CD4-positive, alpha-beta T cell treated with Interleukin-15 for 4 hours (primary cell): Measurements from ENCODE around the gene SCART1.
"Not testable (repeated sequence)": the region's sequence is repeated elsewhere in the genome, so short reads cannot be mapped to it uniquely, and the experiment has no call there.

Source experiments
- DNase-seq: peaks from one replicate; pipeline ENCODE4 v3.0.0-alpha.2; 2020; ENCODE audit warnings: low spot score

SCART1 gene

GRCh38 chr10:133453516-133454203, at the start of gene SCART1:
TSS of gene SCART1 (plus strand) at chr10:133453945. CDS start at chr10:133453998, 53 bp downstream.
- DNase-seq: peak; percentile 18

- DNase-seq: no peak
These were observed 48.5 kb upstream of the SCART1 start for GRCh38 chr10:133405272-133405671.

GRCh38 chr10:133405844-133406527, 47.8 kb upstream of the SCART1 start:
- no peak for DNase-seq

GRCh38 chr10:133411523-133412380, 42.0 kb upstream of the SCART1 start:
- DNase-seq: no peak

- no peak for DNase-seq
These were observed 41.4 kb upstream of the SCART1 start for GRCh38 chr10:133412381-133412711.

- DNase-seq: not testable (repeated sequence)
These were observed 39.3 kb upstream of the SCART1 start for GRCh38 chr10:133414401-133414800.

- no peak for DNase-seq
These were observed 38.0 kb upstream of the SCART1 start for GRCh38 chr10:133415752-133416151.

- DNase-seq: no peak
These were observed 35.3 kb upstream of the SCART1 start for GRCh38 chr10:133418289-133418993.

- no peak for DNase-seq
These were observed 34.4 kb upstream of the SCART1 start for GRCh38 chr10:133419211-133419950.

GRCh38 chr10:133420028-133420427, 33.7 kb upstream of the SCART1 start:
- no peak for DNase-seq

- DNase-seq: no peak
These were observed 33.2 kb upstream of the SCART1 start for GRCh38 chr10:133420579-133420978.

GRCh38 chr10:133421336-133422222, 32.2 kb upstream of the SCART1 start:
- DNase-seq: no peak

- no peak for DNase-seq
These were observed 31.4 kb upstream of the SCART1 start for GRCh38 chr10:133422223-133422806.

- no peak for DNase-seq
These were observed 30.7 kb upstream of the SCART1 start for GRCh38 chr10:133422807-133423771.

GRCh38 chr10:133424102-133424501, 29.6 kb upstream of the SCART1 start:
- not testable (repeated sequence) for DNase-seq

- DNase-seq: not testable (repeated sequence)
These were observed 29.1 kb upstream of the SCART1 start, which contains the start of gene SPRN for GRCh38 chr10:133424601-133425000. TSS of gene SPRN (minus strand) at chr10:133424625. CDS start at chr10:133423681, 944 bp downstream.

GRCh38 chr10:133429571-133429970, 24.2 kb upstream of the SCART1 start:
- DNase-seq: not testable (repeated sequence)

GRCh38 chr10:133431888-133432613, 21.7 kb upstream of the SCART1 start:
- not testable (repeated sequence) for DNase-seq
